ENCODE data around the gene NEDD9. TPM values are rescaled to one million over a fixed set of nuclear protein-coding genes. Genes with fewer than 3 reads are reported as not detected.

NEDD9 gene
- polyA plus RNA-seq, 1 donor: 12.9 TPM

DNA sequence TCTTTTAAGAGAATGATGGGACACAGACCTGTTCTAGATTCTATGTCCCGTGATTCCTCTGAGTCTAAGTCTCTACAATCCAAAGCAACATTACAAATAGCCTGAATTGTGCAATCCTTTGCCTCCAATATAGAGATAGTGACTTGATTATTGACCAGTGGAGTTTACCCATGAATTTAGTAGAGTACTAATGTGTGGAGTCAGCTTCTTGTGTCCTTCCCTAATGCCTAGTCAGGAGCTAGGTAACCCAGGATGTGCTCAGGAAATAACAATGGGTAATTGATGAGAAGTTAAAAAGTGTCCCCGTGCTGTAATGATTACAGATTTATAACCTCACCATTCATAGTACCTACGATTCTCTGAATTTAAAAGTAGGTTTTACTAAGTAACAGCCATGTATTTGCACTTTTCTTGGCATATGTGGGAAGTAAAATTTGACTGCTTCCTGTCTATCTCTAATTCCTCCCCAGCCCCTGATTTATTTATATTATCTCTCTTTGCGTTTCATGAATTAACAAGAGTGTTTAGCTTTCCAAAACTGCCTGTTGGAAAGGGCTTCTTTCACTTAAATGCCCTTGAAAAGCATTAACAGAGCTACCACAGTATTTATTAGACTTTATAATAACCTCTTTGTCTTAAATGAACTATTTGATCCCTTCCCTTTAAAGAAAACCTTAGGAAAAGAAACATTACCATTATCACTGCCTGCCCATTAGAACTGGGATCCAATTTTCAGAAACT is 30.5 kb downstream of the NEDD9 start:
- no CpG with 5 or more reads among the region's 4 CpGs for WGBS (ENCODE audit: insufficient coverage, low lambda C conversion rate)
- no peaks in the 10 kb centered on the region for H3K27me3 ChIP-seq (ENCODE audit: control insufficient read depth, insufficient read depth, low read length)
- H3K4me3 ChIP-seq (ENCODE audit: low read length): no peak overlapping the region
- peak overlapping the region; percentile 14 for H3K27ac ChIP-seq (ENCODE audit: low read length)
- H3K4me1 ChIP-seq (ENCODE audit: control insufficient read depth, insufficient read depth, low read length): peaks cover 19% of the 10 kb centered on the region
- peaks cover 12% of the 10 kb centered on the region for H3K36me3 ChIP-seq (ENCODE audit: control insufficient read depth, insufficient read depth, low read length)
- peak; percentile 38 to 68 for DNase-seq
- no peaks in the 10 kb centered on the region for H3K9me3 ChIP-seq (ENCODE audit: control insufficient read depth, low read depth, low read length)

DNA sequence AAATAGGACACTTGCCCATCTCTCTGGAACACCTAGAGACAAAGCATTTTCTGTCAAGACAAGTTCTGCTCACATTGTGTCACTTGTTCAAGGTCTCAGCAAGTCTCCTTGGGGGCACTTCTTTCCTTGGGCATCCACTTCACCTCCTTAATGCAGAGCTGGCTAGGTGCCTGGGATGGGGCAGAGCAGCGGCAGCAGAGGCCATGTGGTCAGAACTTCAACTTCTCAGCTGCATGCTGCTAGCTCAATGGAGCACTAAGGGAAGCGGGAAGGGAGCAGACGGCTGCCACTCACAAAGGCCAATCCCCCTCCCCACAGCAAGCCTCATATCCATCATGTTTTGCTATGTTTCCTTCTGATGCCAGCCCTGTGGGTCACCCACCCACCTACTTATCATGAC is 31.5 kb downstream of the NEDD9 start:
- WGBS (ENCODE audit: insufficient coverage, low lambda C conversion rate): 100% methylated on average over 1 of the region's 3 CpGs
- Histone ChIP-seq H3K27me3 (ENCODE audit: control insufficient read depth, insufficient read depth, low read length) (no peaks in the 10 kb centered on the region), H3K36me3 (ENCODE audit: control insufficient read depth, insufficient read depth, low read length) (peaks cover 13% of the 10 kb centered on the region), H3K4me3 (ENCODE audit: low read length) (no peak overlapping the region), H3K4me1 (ENCODE audit: control insufficient read depth, insufficient read depth, low read length) (peaks cover 13% of the 10 kb centered on the region), H3K9me3 (ENCODE audit: control insufficient read depth, low read depth, low read length) (no peaks in the 10 kb centered on the region), H3K27ac (ENCODE audit: low read length) (no peak overlapping the region)
- no peak for DNase-seq

DNA sequence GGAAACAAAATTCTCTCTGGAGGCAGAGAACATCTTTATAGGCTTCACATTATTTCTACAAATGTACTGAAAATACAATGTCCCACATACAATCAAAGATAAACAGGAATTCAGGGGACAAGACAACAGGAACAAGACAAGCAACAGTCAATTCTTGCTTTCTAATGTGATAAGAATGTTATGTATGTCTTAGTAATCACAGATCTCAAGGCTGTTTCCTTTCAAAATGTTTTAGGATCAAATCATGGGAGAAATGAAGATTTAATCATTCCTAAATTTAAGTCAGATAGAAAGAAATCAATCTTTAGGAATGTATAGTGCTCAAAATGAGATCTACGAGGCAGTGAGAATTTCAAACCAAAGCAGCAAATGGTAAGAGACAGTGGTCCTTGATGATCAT is 32.1 kb downstream of the NEDD9 start:
- 100% methylated on average over 1 of the region's 1 CpG for WGBS (ENCODE audit: insufficient coverage, low lambda C conversion rate)
- Histone ChIP-seq H3K36me3 (ENCODE audit: control insufficient read depth, insufficient read depth, low read length) (peaks cover 13% of the 10 kb centered on the region), H3K9me3 (ENCODE audit: control insufficient read depth, low read depth, low read length) (no peaks in the 10 kb centered on the region), H3K27ac (ENCODE audit: low read length) (no peak overlapping the region), H3K4me1 (ENCODE audit: control insufficient read depth, insufficient read depth, low read length) (peaks cover 13% of the 10 kb centered on the region), H3K27me3 (ENCODE audit: control insufficient read depth, insufficient read depth, low read length) (no peaks in the 10 kb centered on the region), H3K4me3 (ENCODE audit: low read length) (no peak overlapping the region)
- no peak for DNase-seq

DNA sequence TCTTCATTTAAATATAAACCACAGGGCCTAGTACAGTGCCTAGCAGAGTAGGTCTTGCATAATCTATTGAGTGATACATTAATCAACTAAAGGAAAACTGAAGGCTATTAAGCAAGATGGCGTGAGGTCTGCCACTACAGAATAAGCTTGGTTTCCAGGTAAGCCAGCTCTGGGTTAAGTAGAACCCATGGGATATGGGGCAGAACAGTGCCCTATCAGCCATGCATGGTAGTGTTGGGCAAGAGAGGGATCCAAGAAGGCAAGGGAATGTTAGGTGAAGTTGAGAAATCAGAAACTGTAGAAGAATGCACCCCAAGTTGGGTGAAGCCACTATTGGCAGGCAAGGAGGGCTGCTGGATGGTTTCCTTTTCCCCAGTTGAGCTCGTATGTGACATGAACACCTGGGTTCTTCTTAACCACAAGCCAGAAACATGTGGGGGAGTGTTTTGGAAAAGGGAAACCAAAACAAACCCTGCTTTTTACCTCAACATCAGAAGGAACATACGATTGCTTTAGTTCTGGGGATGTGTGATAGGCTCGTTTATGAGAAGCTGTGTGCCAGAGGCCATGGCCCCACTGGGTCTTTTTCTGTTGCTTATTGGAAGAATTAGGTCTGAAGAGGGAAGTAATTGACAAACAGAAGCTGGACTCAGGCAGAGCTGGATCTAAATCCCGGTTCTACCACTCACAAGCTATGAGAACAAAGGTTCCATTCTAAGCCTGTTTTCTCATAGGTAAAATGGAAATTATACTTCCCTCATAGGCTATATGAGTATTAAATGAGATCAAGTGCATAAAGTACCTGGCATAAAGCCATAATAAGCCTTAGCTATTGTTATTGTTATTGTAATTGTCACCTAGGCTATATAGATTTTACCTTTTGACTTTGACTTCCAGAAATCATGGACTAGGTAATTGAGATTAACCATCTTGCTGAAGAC is 33.5 kb downstream of the NEDD9 start:
- 100% methylated on average over 3 of the region's 5 CpGs for WGBS (ENCODE audit: insufficient coverage, low lambda C conversion rate)
- DNase-seq: no peak
- Histone ChIP-seq H3K4me3 (ENCODE audit: low read length) (no peak overlapping the region), H3K9me3 (ENCODE audit: control insufficient read depth, low read depth, low read length) (no peaks in the 10 kb centered on the region), H3K4me1 (ENCODE audit: control insufficient read depth, insufficient read depth, low read length) (peaks cover 13% of the 10 kb centered on the region), H3K27me3 (ENCODE audit: control insufficient read depth, insufficient read depth, low read length) (no peaks in the 10 kb centered on the region), H3K36me3 (ENCODE audit: control insufficient read depth, insufficient read depth, low read length) (peaks cover 13% of the 10 kb centered on the region), H3K27ac (ENCODE audit: low read length) (no peak overlapping the region)

DNA sequence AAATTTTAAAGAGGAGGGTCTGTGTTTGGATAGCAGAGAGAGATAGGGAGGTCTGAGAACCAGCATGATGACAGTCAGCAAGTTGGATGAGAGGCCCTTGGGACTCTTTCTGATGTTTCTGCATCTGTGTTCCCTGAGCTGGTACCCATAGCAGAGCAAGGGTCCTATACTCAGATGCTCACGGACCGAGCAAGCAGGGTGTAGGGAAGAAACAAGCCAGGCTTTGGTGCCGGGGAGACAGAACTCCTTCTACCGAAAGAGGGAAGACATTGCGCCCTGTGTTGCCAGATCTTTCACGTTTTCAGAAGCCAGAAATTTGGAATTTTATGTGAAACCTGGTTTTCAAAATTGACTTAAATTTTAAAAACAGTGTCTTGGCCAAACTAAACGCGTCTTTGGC is 34.6 kb downstream of the NEDD9 start:
- H3K36me3 ChIP-seq (ENCODE audit: control insufficient read depth, insufficient read depth, low read length): peaks cover 20% of the 10 kb centered on the region

DNA sequence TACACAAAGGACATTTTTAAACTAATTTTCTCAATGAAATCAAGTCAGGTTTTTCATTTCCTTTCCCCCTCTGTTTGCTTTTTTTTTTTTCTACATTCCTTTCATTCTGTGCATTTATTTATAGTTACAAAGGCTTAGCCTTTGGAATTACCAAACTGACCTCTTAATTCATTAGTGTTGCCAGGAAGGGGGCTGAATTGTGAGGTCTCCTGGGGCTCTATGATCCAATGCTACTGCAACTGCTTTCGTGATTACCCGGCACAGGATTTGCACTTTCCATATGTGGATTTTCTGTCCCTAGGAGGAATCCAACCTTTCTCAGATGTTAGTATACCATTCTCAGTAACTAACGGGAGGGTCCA is 35.3 kb downstream of the NEDD9 start:
- Histone ChIP-seq H3K36me3 (ENCODE audit: control insufficient read depth, insufficient read depth, low read length) (peaks cover 23% of the 10 kb centered on the region), H3K4me1 (ENCODE audit: control insufficient read depth, insufficient read depth, low read length) (peaks cover 4% of the 10 kb centered on the region), H3K4me3 (ENCODE audit: low read length) (no peak overlapping the region), H3K27ac (ENCODE audit: low read length) (no peak overlapping the region), H3K9me3 (ENCODE audit: control insufficient read depth, low read depth, low read length) (no peaks in the 10 kb centered on the region), H3K27me3 (ENCODE audit: control insufficient read depth, insufficient read depth, low read length) (no peaks in the 10 kb centered on the region)
- 80% methylated on average over 1 of the region's 3 CpGs for WGBS (ENCODE audit: insufficient coverage, low lambda C conversion rate)
- DNase-seq: no peak

More for the DNA sequence above, 34.6 kb downstream of the NEDD9 start:
- no peaks in the 10 kb centered on the region for H3K27me3 ChIP-seq (ENCODE audit: control insufficient read depth, insufficient read depth, low read length)
- DNase-seq: no peak
- no peaks in the 10 kb centered on the region for H3K9me3 ChIP-seq (ENCODE audit: control insufficient read depth, low read depth, low read length)
- no peak overlapping the region for H3K27ac ChIP-seq (ENCODE audit: low read length)
- H3K4me1 ChIP-seq (ENCODE audit: control insufficient read depth, insufficient read depth, low read length): peaks cover 11% of the 10 kb centered on the region
- 92% methylated on average over 6 of the region's 8 CpGs for WGBS (ENCODE audit: insufficient coverage, low lambda C conversion rate)
- no peak overlapping the region for H3K4me3 ChIP-seq (ENCODE audit: low read length)

DNA sequence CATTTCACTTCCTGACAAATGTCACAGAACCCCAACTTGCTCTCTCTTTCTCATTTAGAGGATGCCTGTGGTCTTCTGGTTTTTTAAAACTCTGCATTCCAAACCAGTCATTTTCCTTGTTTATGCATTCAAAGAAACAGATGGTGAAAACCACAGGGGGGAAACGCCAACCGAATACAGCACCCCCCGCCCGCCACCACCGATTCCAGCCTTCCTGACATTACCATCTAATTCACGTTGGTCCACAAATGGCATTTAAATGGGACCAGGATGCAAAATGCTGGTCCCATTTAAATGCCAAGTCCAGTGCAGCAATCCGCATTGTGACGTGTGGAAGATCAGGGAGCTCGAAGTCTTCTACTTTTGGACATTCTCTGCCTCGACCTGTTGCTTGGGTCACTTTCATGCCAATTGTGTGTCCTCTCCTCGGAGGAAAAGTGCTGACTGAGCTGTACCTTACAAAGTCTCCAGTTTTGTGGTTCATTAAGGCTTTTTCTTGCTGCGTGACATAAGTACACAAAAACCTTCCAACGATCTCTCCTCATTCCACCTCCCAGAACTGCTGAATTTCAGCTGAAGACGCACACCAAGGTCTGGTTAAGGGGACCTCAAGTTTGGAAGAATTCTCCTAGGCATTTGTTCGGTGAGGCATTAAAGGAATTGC is 35.8 kb downstream of the NEDD9 start:
- Histone ChIP-seq H3K27me3 (ENCODE audit: control insufficient read depth, insufficient read depth, low read length) (no peaks in the 10 kb centered on the region), H3K27ac (ENCODE audit: low read length) (peak overlapping the region; percentile 3), H3K4me1 (ENCODE audit: control insufficient read depth, insufficient read depth, low read length) (no peaks in the 10 kb centered on the region), H3K4me3 (ENCODE audit: low read length) (no peak overlapping the region), H3K36me3 (ENCODE audit: control insufficient read depth, insufficient read depth, low read length) (peaks cover 27% of the 10 kb centered on the region), H3K9me3 (ENCODE audit: control insufficient read depth, low read depth, low read length) (no peaks in the 10 kb centered on the region)
- WGBS (ENCODE audit: insufficient coverage, low lambda C conversion rate): 89% methylated on average over 4 of the region's 15 CpGs
- no peak for DNase-seq

DNA sequence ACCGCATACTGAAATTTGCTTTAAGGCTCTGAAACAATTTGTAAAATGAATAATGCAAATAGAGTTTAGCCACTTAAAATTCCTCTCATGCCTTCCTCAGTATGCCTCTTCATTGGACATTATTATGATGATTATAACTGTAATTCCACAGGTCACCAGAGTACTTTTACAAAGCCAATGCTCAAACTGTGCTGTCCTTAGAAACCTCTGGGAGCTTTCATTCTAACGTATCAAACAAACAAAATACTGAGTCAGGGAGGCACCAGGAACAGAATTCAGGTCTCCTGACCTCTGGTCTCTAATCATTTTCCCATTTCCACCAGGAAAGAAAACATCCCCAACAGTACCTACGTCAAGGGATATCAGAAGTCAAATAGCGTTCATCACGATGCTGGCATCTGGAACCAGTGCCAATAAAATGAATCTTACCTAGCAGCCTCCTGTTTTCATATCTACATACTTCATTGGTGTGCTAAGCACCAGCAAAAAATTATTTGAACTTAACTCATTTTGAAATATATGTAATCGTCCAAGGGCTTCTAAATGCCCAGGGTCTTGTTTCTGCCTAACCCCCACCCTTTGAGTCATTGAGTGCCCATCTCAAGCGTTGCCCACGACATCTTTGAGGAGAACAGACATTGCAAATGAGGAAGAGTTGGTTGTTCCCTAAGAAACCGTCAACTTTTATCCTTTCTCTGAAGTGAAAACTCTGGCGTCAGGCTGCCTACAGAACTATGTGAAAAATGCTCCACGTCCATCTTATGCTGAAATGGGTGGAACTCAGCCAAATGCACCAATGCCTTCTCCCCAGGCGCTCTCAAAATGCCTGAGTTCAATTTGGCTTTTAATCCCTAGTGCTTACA is 37.9 kb downstream of the NEDD9 start:
- no peak overlapping the region for H3K27ac ChIP-seq (ENCODE audit: low read length)

DNA sequence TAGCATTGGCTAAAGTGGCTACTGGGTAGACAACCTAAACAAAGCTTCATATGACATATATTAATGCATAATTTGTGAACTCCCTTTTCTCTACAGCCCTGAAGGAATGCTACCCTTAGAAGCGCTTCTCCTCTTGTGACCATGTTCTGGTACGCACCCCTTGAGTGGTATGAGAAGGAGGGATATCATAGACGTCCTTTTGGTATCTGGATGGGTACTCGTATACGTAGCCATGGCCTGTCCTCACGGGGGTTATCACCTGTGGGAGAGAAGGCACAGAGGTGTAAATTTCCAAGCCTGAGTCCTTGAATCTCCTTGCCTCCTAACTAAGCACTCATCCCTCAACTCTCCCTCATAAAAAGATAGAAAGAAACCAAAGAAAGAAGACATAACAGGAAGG is 39.0 kb downstream of the NEDD9 start:
- 100% methylated on average over 2 of the region's 6 CpGs for WGBS (ENCODE audit: insufficient coverage, low lambda C conversion rate)
- H3K27me3 ChIP-seq (ENCODE audit: control insufficient read depth, insufficient read depth, low read length): no peaks in the 10 kb centered on the region
- no peaks in the 10 kb centered on the region for H3K9me3 ChIP-seq (ENCODE audit: control insufficient read depth, low read depth, low read length)
- H3K4me1 ChIP-seq (ENCODE audit: control insufficient read depth, insufficient read depth, low read length): no peaks in the 10 kb centered on the region
- peaks cover 44% of the 10 kb centered on the region for H3K36me3 ChIP-seq (ENCODE audit: control insufficient read depth, insufficient read depth, low read length)
- no peak overlapping the region for H3K4me3 ChIP-seq (ENCODE audit: low read length)
- DNase-seq: no peak
- no peak overlapping the region for H3K27ac ChIP-seq (ENCODE audit: low read length)

More for the DNA sequence above, 37.9 kb downstream of the NEDD9 start:
- 67% methylated on average over 3 of the region's 12 CpGs for WGBS (ENCODE audit: insufficient coverage, low lambda C conversion rate)
- Histone ChIP-seq H3K9me3 (ENCODE audit: control insufficient read depth, low read depth, low read length) (no peaks in the 10 kb centered on the region), H3K4me1 (ENCODE audit: control insufficient read depth, insufficient read depth, low read length) (no peaks in the 10 kb centered on the region), H3K4me3 (ENCODE audit: low read length) (no peak overlapping the region), H3K27me3 (ENCODE audit: control insufficient read depth, insufficient read depth, low read length) (no peaks in the 10 kb centered on the region), H3K36me3 (ENCODE audit: control insufficient read depth, insufficient read depth, low read length) (peaks cover 35% of the 10 kb centered on the region)
- DNase-seq: no peak
